GM18868 (cell line): Measurements from ENCODE around the gene CDNF.

Experiments used
- ATAC-seq: cut with Tn5 transposase; IDR thresholded peaks from one replicate; pipeline ENCODE4 v1.9.1; 2021; ENCODE audit warnings: mild to moderate bottlenecking, moderate library complexity; ENCODE audit not compliant: unreplicated experiment

The CDNF gene

DNA sequence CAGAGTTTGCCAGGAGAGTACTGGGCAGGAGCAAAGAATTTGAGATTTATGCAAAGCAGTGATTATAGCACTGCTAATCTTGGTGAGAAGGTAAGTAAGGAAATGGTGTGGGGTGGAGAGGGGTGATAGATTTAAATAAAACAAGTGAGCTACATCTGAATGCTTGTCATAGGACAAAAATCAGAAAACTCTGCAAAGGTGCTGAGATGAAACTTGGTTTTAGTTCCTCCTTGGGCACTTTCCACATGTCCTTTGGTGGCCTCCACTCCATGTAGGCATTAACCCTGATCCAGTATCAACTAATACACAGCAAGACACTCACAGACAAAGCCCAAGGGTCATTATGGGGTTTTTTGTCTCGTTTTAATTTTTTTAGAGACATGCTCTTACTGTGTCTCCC, 37.4 kb downstream of the CDNF start:
- ATAC-seq, result no peak

GRCh38 chr10:14798636-14799035, 39.2 kb downstream of the CDNF start:
- ATAC-seq, result no peak

DNA sequence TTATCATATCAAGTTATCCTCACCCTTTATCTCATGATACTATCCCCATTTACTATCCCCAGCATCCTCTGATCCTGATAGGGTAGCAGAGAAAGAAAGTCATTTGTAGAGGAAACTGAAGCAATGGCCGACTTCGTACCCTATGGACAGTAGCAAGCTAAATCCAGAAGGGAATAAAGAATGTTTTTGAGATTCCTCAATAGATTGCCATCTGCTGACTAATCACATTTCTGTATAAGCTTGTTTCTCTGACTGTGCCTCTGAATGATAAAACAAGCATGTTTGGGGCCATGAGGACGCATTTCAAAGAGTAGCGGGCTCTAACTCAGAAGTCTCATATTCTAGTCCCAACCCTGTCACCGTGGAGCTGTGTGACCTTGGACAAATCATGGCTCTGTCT, 49.9 kb downstream of the CDNF start:
- no peak for ATAC-seq

- no peak for ATAC-seq
Measured at GRCh38 chr10:14784459-14785055, 53.3 kb downstream of the CDNF start.

GRCh38 chr10:14782691-14783363, 55.0 kb downstream of the CDNF start:
- ATAC-seq, result no peak

- no peak for ATAC-seq
Measured at GRCh38 chr10:14781763-14782162, 56.1 kb downstream of the CDNF start.

GRCh38 chr10:14779001-14779651, 58.7 kb downstream of the CDNF start:
- no peak for ATAC-seq

- ATAC-seq, result no peak
Measured at GRCh38 chr10:14776546-14776945, 61.3 kb downstream of the CDNF start.

DNA sequence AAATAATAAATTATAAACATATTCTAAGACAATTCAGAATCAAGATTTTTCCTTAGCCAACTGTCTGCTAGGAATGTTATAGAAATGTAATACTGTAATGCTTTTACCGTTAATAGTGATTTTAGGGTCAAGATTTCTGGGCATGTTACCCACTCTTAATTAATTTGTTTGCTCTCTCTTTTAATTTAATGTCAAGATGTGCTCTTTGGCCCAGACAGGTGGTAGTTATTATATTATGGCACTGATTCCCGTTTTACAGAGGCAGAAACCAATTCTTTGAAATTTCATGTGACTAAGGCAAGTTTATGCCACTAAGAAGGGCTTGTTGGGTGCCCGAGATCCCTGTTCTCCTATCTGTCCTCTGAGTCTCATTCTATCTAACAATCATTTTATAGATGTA, 62.2 kb downstream of the CDNF start:
- ATAC-seq, result no peak

DNA sequence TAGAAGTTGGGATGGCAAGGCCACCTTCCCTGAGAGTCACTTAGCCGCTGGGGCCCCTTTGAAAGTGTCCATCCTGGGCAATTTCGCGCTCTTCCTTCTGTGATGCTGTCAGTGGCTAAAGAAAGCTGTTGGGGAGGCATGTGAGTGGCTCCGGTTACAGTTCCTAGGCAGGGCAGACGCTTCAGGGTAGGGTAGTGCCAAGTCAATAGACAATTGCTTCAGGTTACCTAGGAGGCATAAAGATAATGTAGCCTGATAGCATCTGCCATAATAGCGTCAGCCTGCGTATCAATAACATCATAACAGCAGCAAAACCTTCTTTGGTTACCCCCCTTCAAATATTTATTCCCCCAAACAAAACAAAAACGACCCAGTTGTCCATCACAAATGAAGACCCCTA, 63.0 kb downstream of the CDNF start, which contains the start of gene FAM107B:
TSS of gene FAM107B (minus strand) at position 101 of the 400 bp plus-strand sequence. CDS start 234 bp downstream, outside the sequence.
- no peak for ATAC-seq

- no peak for ATAC-seq
Measured at GRCh38 chr10:14774214-14774580, 63.6 kb downstream of the CDNF start.

DNA sequence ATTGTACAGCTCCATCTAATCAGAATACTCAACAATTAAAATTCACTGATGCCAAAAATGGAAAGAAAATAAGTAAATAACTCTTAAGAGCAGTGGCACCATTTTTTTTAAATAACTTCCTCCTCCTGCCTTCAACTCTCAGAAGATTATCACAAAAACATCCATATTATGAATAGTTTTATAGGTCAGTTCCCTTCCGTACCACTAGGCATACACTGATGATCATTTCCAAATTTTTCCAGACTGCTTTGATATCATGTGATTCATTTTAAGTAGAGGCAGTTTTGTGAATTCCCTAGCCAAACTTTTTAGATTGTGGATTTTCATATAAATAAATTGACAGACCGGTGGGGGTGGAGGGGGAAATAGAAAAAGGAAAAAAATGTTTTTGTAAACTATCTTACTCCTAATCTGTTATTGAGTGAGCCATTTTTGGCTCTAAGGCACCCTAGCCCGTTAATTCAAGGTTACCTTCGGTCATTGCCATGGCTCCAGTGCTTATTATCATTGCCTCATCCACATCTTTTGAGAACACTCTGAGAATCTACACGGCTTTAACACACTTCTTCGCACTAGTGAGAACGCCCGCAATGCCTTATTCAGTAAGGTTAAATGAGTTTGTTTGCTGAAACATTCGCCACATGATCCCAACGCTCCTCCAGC, 64.2 kb downstream of the CDNF start:
- ATAC-seq, result no peak

GRCh38 chr10:14772399-14772798, 65.4 kb downstream of the CDNF start:
- no peak for ATAC-seq

GRCh38 chr10:14770927-14771326, 66.9 kb downstream of the CDNF start:
- no peak for ATAC-seq
